K562 (cell line): ENCODE measurements around the gene PTGER2. TPM values are rescaled to one million over a fixed set of nuclear protein-coding genes. Genes with fewer than 3 reads are reported as not detected.

Experiments
- ATAC-seq: fragments of 200-7000 bp; cut with Tn5 transposase; 3 replicates; pipeline ENCODE4 v1.9.1; 2020; ENCODE audit warnings: moderate library complexity
- BruUV-seq: library from RNA; stranded (reverse); fragments of 400-500 nt; replicated peaks from 2 replicates; lab custom pipeline; 2021; lab: Mats Ljungman, UMichigan
- CTCF ChIA-PET: fragments of 300-600 bp; formaldehyde crosslinking; extraction: SDS; loops from one replicate; lab custom pipeline; 2021; ENCODE audit warnings: low intra/inter-chr PET ratio; lab: Yijun Ruan, JAX
- POLR2A ChIA-PET: fragments of 300-600, 350-650 bp; sonication (Branson Sonifier 250); formaldehyde crosslinking; extraction: SDS; loops from one replicate; lab custom pipeline; 2021; ENCODE audit warnings: antibody characterized with exemption, inconsistent platforms; lab: Yijun Ruan, JAX
- DNase-seq, 4 experiments: peaks; one replicate each; pipeline versions ENCODE4 v3.0.0 to v3.0.0-alpha.2; 2011 to 2018; ENCODE audit warnings: low spot score in 3 of 4, mixed read lengths in 3 of 4; ENCODE audit errors: extremely low read depth in 1 of 4
- FAIRE-seq: peaks from 2 replicates; lab custom pipeline; 2011; peaks lifted over from hg19 to GRCh38; lab: Jason Lieb, UNC
- H2AFZ ChIP-seq: 2 replicates; pipeline ENCODE4 v1.6.0; 2011; ENCODE audit warnings: low read depth, low read length, control low read depth, inconsistent platforms
- H3K27ac ChIP-seq: fragments of 200-600 bp; 3 replicates; pipeline ENCODE4 v1.8.0; 2011; ENCODE audit warnings: low read depth, mild to moderate bottlenecking, control low read depth, inconsistent platforms, low read length, moderate library complexity, mixed read lengths; ENCODE audit errors: extremely low read depth
- H3K27me3 ChIP-seq, 2 experiments: fragments of 300-600 bp in 1 of 2; 2 replicates in 1 of 2; 3 replicates in 1 of 2; pipeline versions ENCODE4 v1.6.0 to v1.8.0; 2011; ENCODE audit warnings: inconsistent platforms in 2 of 2, low read length in 2 of 2, mild to moderate bottlenecking in 1 of 2, mixed read lengths in 1 of 2, moderate library complexity in 1 of 2; ENCODE audit not compliant: control insufficient read depth in 2 of 2, insufficient read depth in 2 of 2
- H3K36me3 ChIP-seq: fragments of 300-600 bp; 3 replicates; pipeline ENCODE4 v1.8.0; 2011; ENCODE audit warnings: mild to moderate bottlenecking, low read length, inconsistent platforms; ENCODE audit not compliant: control insufficient read depth, insufficient read depth
- H3K4me1 ChIP-seq, 2 experiments: fragments of 200-600 bp in 1 of 2; replicated peaks in 1 of 2; 2 replicates in 1 of 2; 3 replicates in 1 of 2; pipeline versions ENCODE4 v1.5.1 to v1.8.0; 2011; ENCODE audit warnings: inconsistent platforms in 2 of 2, low read length in 2 of 2, mild to moderate bottlenecking in 1 of 2, mixed read lengths in 1 of 2, moderate library complexity in 1 of 2; ENCODE audit not compliant: control insufficient read depth in 2 of 2, insufficient read depth in 2 of 2
- H3K4me2 ChIP-seq: 2 replicates; pipeline ENCODE4 v1.6.1; 2011; ENCODE audit warnings: low read length, control low read depth, inconsistent platforms, mixed read lengths; ENCODE audit not compliant: insufficient read depth
- H3K4me3 ChIP-seq: fragments of 200-600 bp; sonication (generic), shearing (Covaris generic); 2 replicates; pipeline ENCODE4 v1.5.1; 2016; ENCODE audit warnings: control low read depth, inconsistent platforms
- H3K79me2 ChIP-seq: fragments of 200-600 bp; 3 replicates; pipeline ENCODE4 v1.8.0; 2011; ENCODE audit warnings: low read length, inconsistent platforms; ENCODE audit not compliant: control insufficient read depth, insufficient read depth
- H3K9ac ChIP-seq, 2 experiments: 2 replicates each; pipeline versions ENCODE4 v1.6.0 to v1.6.1; 2011; ENCODE audit warnings: low read depth in 2 of 2, low read length in 2 of 2, control low read depth in 1 of 2, inconsistent platforms in 1 of 2, mild to moderate bottlenecking in 1 of 2, mixed read lengths in 1 of 2; ENCODE audit not compliant: insufficient read depth in 1 of 2
- H3K9me1 ChIP-seq: one replicate; pipeline ENCODE4 v1.6.0; 2011; ENCODE audit warnings: inconsistent platforms, mild to moderate bottlenecking, low read length, moderate library complexity; ENCODE audit not compliant: control insufficient read depth, insufficient read depth
- H3K9me3 ChIP-seq: replicated peaks from 2 replicates; pipeline ENCODE4 v1.5.1; 2011; ENCODE audit warnings: low read depth, low read length, inconsistent platforms; ENCODE audit not compliant: control insufficient read depth, insufficient read depth
- H4K20me1 ChIP-seq: replicated peaks from 2 replicates; pipeline ENCODE4 v1.6.1; 2011; ENCODE audit warnings: low read length, inconsistent platforms, mixed read lengths; ENCODE audit not compliant: control insufficient read depth, insufficient read depth
- ARID4B ChIP-seq: sonication (generic); formaldehyde crosslinking; IDR thresholded peaks from 2 replicates; pipeline ENCODE4 v1.8.0; 2022; ENCODE audit warnings: mild to moderate bottlenecking, missing genetic modification reagents
- ARNT ChIP-seq, 2 experiments: fragments of 450-650 bp; IDR thresholded peaks; 2 replicates each; pipeline ENCODE4 v1.6.1; 2016; ENCODE audit warnings: mild to moderate bottlenecking in 1 of 2
- BHLHE40 ChIP-seq: IDR thresholded peaks from 2 replicates; pipeline ENCODE4 v1.6.1; 2011; ENCODE audit warnings: low read length, improper control_type of control experiment
- CBX5 ChIP-seq: IDR thresholded peaks from 2 replicates; pipeline ENCODE4 v1.6.1; 2014; ENCODE audit warnings: low read depth, borderline replicate concordance
- FOXJ2 ChIP-seq: fragments of 200-800 bp; sonication (Bioruptor generic); IDR thresholded peaks from 2 replicates; pipeline ENCODE4 v1.6.1; 2016; ENCODE audit warnings: missing genetic modification characterization, missing compliant biosample characterization
- ILF3 ChIP-seq: fragments of 450-650 bp; IDR thresholded peaks from 2 replicates; pipeline ENCODE4 v1.6.1; 2018; ENCODE audit warnings: antibody characterized with exemption, mild to moderate bottlenecking, moderate library complexity, borderline replicate concordance
- ILK ChIP-seq: fragments of 450-650 bp; IDR thresholded peaks from 2 replicates; pipeline ENCODE4 v1.6.1; 2016; ENCODE audit warnings: missing genetic modification characterization, low read depth, mild to moderate bottlenecking, missing compliant biosample characterization, moderate library complexity, borderline replicate concordance
- KAT8 ChIP-seq: fragments of 450-650 bp; IDR thresholded peaks from 2 replicates; pipeline ENCODE4 v1.6.1; 2016; ENCODE audit warnings: low read depth, mild to moderate bottlenecking
- KHSRP ChIP-seq: fragments of 450-650 bp; IDR thresholded peaks from 2 replicates; pipeline ENCODE4 v1.6.1; 2017
- NFRKB ChIP-seq: fragments of 450-650 bp; IDR thresholded peaks from 2 replicates; pipeline ENCODE4 v1.6.1; 2016; ENCODE audit warnings: low read depth
- NR1H2 ChIP-seq: sonication (generic); formaldehyde crosslinking; IDR thresholded peaks from 2 replicates; pipeline ENCODE4 v1.4.0; 2020; ENCODE audit warnings: mild to moderate bottlenecking, missing genetic modification reagents
- PRPF4 ChIP-seq: fragments of 200-400 bp; formaldehyde crosslinking; IDR thresholded peaks from one replicate; pipeline ENCODE4 v1.6.1; 2017; ENCODE audit warnings: low read length, low read depth, mild to moderate bottlenecking; ENCODE audit not compliant: insufficient read depth, poor library complexity, severe bottlenecking
- RFX1 ChIP-seq: fragments of 450-650 bp; IDR thresholded peaks from 2 replicates; pipeline ENCODE4 v1.6.1; 2016; ENCODE audit warnings: mild to moderate bottlenecking, moderate library complexity
- STAT5A ChIP-seq: IDR thresholded peaks from 2 replicates; pipeline ENCODE4 v1.6.1; 2012; ENCODE audit warnings: low read length, inconsistent platforms, borderline replicate concordance
- TBL1XR1 ChIP-seq, 2 experiments: IDR thresholded peaks; 2 replicates each; pipeline ENCODE4 v1.6.1; 2012; ENCODE audit warnings: improper control_type of control experiment in 2 of 2, low read length in 2 of 2, mild to moderate bottlenecking in 1 of 2
- ZKSCAN8 ChIP-seq: fragments of 200-800 bp; sonication (Bioruptor generic); IDR thresholded peaks from 2 replicates; pipeline ENCODE4 v1.6.1; 2016; ENCODE audit warnings: missing genetic modification characterization, missing compliant biosample characterization
- ZNF140 ChIP-seq: fragments of 250-450 bp; sonication (Bioruptor Pico); IDR thresholded peaks from 2 replicates; pipeline ENCODE4 v1.8.0; 2021; ENCODE audit warnings: moderate library complexity, mild to moderate bottlenecking, inconsistent platforms
- ZNF584 ChIP-seq: fragments of 200-800 bp; sonication (Bioruptor generic); IDR thresholded peaks from 2 replicates; pipeline ENCODE4 v1.6.1; 2016; ENCODE audit warnings: low read depth, mild to moderate bottlenecking, missing genetic modification characterization, missing compliant biosample characterization
- WGBS: fragments of 100-300 bp; shearing (Covaris generic); methylation state at CpG from one replicate; pipeline ENCODE4 v1.1.6; 2016; ENCODE audit warnings: low coverage, mixed read lengths; ENCODE audit not compliant: insufficient coverage; ENCODE audit errors: missing lambda C conversion rate; 5-methylcytosine and 5-hydroxymethylcytosine counted together
- in situ Hi-C: fragments of 300-500 bp; cut with MboI; formaldehyde crosslinking; loops from 4 replicates; pipeline ENCODE4 v1.15.0; 2018; ENCODE audit warnings: inconsistent platforms, mixed read lengths
- intact Hi-C: fragments of 100-400 bp; cut with micrococcal nuclease; formaldehyde crosslinking; loops from 2 replicates; pipeline ENCODE4 v1.14.2; 2022
- polyA plus RNA-seq, 8 experiments: library from polyadenylated mRNA; depleted of rRNA in 4 of 8; stranded (reverse) in 5 of 8; unstranded in 3 of 8; fragments of >200 nt; fragmentation: Nextera tagmentation in 2 of 8; fragmentation: Illumina TruSeq in 1 of 8; extraction: Ambion mirVana in 2 of 8; extraction: Trizol in 1 of 8; gene quantifications; 2 replicates each; pipeline versions ENCODE4 v1.2.1 to v1.2.3, GENCODE V29; 2011 to 2014; ENCODE audit warnings: inconsistent platforms in 1 of 8, missing spikeins in 1 of 8
- total RNA-seq, 7 experiments: library from RNA; depleted of rRNA in 6 of 7; stranded (reverse); fragments of >200 nt in 6 of 7; fragmentation: Illumina TruSeq in 2 of 7; extraction: Trizol in 2 of 7; gene quantifications; 2 replicates each; pipeline versions ENCODE4 v1.2.1 to v1.2.3, GENCODE V29; 2011 to 2021; ENCODE audit warnings: low replicate concordance in 1 of 7

The PTGER2 gene
- total and polyA plus RNA-seq, 9 of the 15 experiments (the other 6 are each of a cell fraction or from before 2014, with no cell fraction given) = not detected

- TF ChIP-seq ARID4B (no peak), ARNT (IDR thresholded peaks at IDR 0.05) (no peak), NR1H2 (CRISPR knock-in tag) (no peak), ZNF584 (CRISPR knock-in tag) (no peak), NFRKB (no peak)
These were observed 38.0 kb downstream of the PTGER2 start (continued) for GRCh38 chr14:52352061-52352491.

- H3K9ac ChIP-seq = no peak overlapping the region
- ChIA-PET POLR2A (no interaction called here), CTCF (no interaction called here)
- DNase-seq (no peak), FAIRE-seq (no peak), ATAC-seq (no peak)
- H3K9me3 ChIP-seq = no peaks in the 10 kb centered on the region
- intact Hi-C loops (no loop called here), in situ Hi-C loops (no loop called here)
- H3K27ac ChIP-seq = no peak overlapping the region
- no TSS peak for BruUV-seq
- H3K36me3 ChIP-seq = no peaks in the 10 kb centered on the region
- no peak overlapping the region for H2AFZ ChIP-seq
- H3K27me3 ChIP-seq = no peaks in the 10 kb centered on the region
- H3K4me3 ChIP-seq = no peak overlapping the region
- H3K9me1 ChIP-seq = no peaks in the 10 kb centered on the region
- H4K20me1 ChIP-seq = no peaks in the 10 kb centered on the region
- H3K79me2 ChIP-seq = no peaks in the 10 kb centered on the region
- H3K4me1 ChIP-seq = no peaks in the 10 kb centered on the region
- WGBS = 3% methylated on average over 4 of the region's 4 CpGs
- no peak overlapping the region for H3K4me2 ChIP-seq
- TF ChIP-seq PRPF4 = no peak
- TF ChIP-seq BHLHE40 = no peak
- TF ChIP-seq ZKSCAN8 (CRISPR knock-in tag) = no peak
- TF ChIP-seq KAT8 = no peak
- TF ChIP-seq ZNF140 = no peak
- TF ChIP-seq ILK = no peak
- no peak for TF ChIP-seq FOXJ2 (tag)
- no peak for TF ChIP-seq TBL1XR1 (IDR thresholded peaks at IDR 0.05; ENCODE audit: low read length in 2 of 2)
- no peak for TF ChIP-seq CBX5
- no peak for TF ChIP-seq KHSRP
- no peak for TF ChIP-seq ILF3
- TF ChIP-seq STAT5A = no peak
- no peak for TF ChIP-seq RFX1
These were observed 38.5 kb downstream of the PTGER2 start for GRCh38 chr14:52352569-52352968.
